ENCODE measurements around the gene SEZ6L. TPM values are rescaled to one million over a fixed set of nuclear protein-coding genes. Genes with fewer than 3 reads are reported as not detected.

Gene SEZ6L
- total RNA-seq, 1 experiment from 2014 or later = 0.13 TPM

- Mint-ChIP-seq H3K4me1 (peaks cover 5 to 13% of the 10 kb centered on the region in 2 experiments), H3K9me3 (no peaks in the 10 kb centered on the region; a peak in 1 of 5 replicates), H3K27ac (no peak overlapping the region), H3K36me3 (ENCODE audit: insufficient read depth in 1 of 3, low read depth in 3 of 3) (no peaks in the 10 kb centered on the region), H3K27me3 (ENCODE audit: low read depth) (peaks cover 28% of the 10 kb centered on the region), H3K4me3 (no peak overlapping the region)
- H2BK120ac ChIP-seq (ENCODE audit: low read depth, low read length, poor library complexity, severe bottlenecking) = no peak overlapping the region
- no peak overlapping the region for H2BK15ac ChIP-seq (ENCODE audit: low read depth, low read length)
- H3K9ac ChIP-seq (ENCODE audit: extremely low read depth, insufficient read length, low read length) = no peak overlapping the region
- no peaks in the 10 kb centered on the region for H3K79me2 ChIP-seq (ENCODE audit: insufficient read depth, low read length)
- no peak overlapping the region for H2BK5ac ChIP-seq (ENCODE audit: insufficient read length, low read length)
- H3K18ac ChIP-seq (ENCODE audit: insufficient read length, low read depth, low read length) = no peak overlapping the region
- H3K23ac ChIP-seq (ENCODE audit: insufficient read length, low read depth, low read length) = no peak overlapping the region
- no CpG with 5 or more reads among the region's 4 CpGs for WGBS (ENCODE audit: extremely low coverage, insufficient read length, low lambda C conversion rate)
- no peaks in the 10 kb centered on the region for H3K9me3 ChIP-seq (ENCODE audit: control insufficient read depth, low read depth, low read length)
- no peak overlapping the region for H3K14ac ChIP-seq (ENCODE audit: insufficient read depth, low read length)
- H3T11ph ChIP-seq (ENCODE audit: low read length) = no peak overlapping the region
- no peak overlapping the region for H4K5ac ChIP-seq (ENCODE audit: insufficient read length, low read depth, low read length)
- 0 out of 2 replicates have a peak, but pooled peaks cover 2% of the 10 kb centered on the region for H3K4me1 ChIP-seq (ENCODE audit: insufficient read depth, low read length)
- no peak overlapping the region for H3K4ac ChIP-seq (ENCODE audit: low read depth, low read length)
- no peak overlapping the region for H2AK5ac ChIP-seq (ENCODE audit: insufficient read length, low read length)
- H3K23me2 ChIP-seq (ENCODE audit: insufficient read length, low read depth, low read length, poor library complexity, severe bottlenecking) = peaks cover 3% of the 10 kb centered on the region
- no peaks in the 10 kb centered on the region for H4K20me1 ChIP-seq (ENCODE audit: control insufficient read depth, insufficient read depth, insufficient read length)
- H3K27ac ChIP-seq (ENCODE audit: insufficient read length, low read depth, low read length) = no peak overlapping the region
- no peak for DNase-seq
- no peak overlapping the region for H2AFZ ChIP-seq (ENCODE audit: low read length)
- H3K4me2 ChIP-seq (ENCODE audit: insufficient read depth, insufficient read length, low read length) = no peak overlapping the region
- H4K8ac ChIP-seq (replicated peaks; ENCODE audit: insufficient read length, low read depth, low read length) = no peak overlapping the region
- no peak for TF ChIP-seq CTCF (conservative IDR thresholded peaks at IDR 0.05)
- peaks cover 2% of the 10 kb centered on the region; the same call in 1 of the 2 replicates for H3K27me3 ChIP-seq (ENCODE audit: insufficient read depth, low read length)
- H2BK20ac ChIP-seq (ENCODE audit: low read depth, low read length, poor library complexity, severe bottlenecking) = no peak overlapping the region
- no peak overlapping the region for H2BK12ac ChIP-seq (ENCODE audit: insufficient read length, low read depth, low read length)
- no peak overlapping the region for H3K56ac ChIP-seq (ENCODE audit: insufficient read length, low read depth, low read length)
- H4K91ac ChIP-seq (ENCODE audit: insufficient read length, low read depth, low read length) = no peak overlapping the region
- H3K79me1 ChIP-seq (ENCODE audit: insufficient read depth, low read depth, low read length, poor library complexity, severe bottlenecking) = no peaks in the 10 kb centered on the region
Observed at GRCh38 chr22:26359156-26359555, 189.9 kb downstream of the SEZ6L start.
